ENCODE data around the gene GALR3. TPM values are rescaled to one million over a fixed set of nuclear protein-coding genes. Genes with fewer than 3 reads are reported as not detected.

Gene GALR3
- total RNA-seq, 1 donor from 2014 or later, result 0.17 TPM

DNA sequence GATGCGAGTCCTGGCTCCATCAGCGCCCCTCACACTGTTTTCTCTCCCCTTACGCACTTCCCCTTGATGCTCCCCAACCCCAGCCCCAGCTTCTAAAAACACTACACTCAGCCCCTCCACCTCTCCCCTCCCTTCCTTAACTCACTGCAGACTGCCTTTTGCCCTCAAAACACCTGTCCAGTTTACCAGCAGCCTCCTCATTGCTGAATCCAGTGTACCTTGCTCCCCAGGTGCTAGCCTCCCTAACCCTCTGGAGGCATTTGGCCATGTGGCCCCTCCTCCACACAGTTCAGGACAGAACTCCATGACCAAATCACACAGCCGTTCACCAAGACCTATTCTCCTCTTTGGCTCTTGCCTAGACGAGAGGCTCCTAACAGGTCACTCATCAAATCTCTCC lies 2.8 kb upstream of the GALR3 start:
- intact Hi-C loops (cut with micrococcal nuclease), result no loop called here

DNA sequence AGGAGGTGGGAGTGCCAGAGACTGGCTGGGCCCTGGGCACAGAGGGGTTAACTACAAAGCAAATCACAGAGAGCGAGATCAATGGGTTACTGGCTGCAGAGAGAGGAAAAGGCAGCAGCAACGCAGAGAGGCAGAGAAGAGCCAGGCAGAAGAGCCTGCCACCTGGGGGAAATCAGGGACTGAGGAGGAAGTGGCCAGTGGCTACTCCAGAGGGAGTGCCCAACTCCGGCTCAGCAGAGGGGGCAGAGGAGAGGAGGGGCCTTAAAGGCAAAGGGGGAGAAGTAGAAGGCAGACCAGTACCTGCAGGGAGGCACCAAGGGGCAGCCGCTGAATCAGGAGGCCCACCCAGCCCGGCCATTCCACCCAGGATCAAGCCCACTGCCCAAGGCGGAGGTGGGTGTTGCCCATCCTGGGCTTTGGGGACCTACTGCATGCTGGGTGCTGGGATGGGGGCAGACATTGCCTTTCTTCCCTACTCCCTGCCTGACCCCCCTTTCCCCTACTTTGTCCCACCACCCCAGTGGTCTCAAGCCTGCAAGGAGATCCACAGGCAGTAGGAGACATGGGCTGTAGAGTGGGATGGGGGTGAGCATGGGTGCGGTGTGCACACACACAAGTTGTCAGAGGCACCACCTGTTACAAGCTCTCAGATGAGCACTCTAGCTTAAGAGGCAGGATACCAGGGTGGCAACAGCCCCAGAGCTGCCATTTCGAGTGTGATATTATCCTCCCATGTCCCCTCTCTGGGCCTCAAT lies 926 bp upstream of the GALR3 start:
- intact Hi-C loops (cut with micrococcal nuclease), result no loop called here

DNA sequence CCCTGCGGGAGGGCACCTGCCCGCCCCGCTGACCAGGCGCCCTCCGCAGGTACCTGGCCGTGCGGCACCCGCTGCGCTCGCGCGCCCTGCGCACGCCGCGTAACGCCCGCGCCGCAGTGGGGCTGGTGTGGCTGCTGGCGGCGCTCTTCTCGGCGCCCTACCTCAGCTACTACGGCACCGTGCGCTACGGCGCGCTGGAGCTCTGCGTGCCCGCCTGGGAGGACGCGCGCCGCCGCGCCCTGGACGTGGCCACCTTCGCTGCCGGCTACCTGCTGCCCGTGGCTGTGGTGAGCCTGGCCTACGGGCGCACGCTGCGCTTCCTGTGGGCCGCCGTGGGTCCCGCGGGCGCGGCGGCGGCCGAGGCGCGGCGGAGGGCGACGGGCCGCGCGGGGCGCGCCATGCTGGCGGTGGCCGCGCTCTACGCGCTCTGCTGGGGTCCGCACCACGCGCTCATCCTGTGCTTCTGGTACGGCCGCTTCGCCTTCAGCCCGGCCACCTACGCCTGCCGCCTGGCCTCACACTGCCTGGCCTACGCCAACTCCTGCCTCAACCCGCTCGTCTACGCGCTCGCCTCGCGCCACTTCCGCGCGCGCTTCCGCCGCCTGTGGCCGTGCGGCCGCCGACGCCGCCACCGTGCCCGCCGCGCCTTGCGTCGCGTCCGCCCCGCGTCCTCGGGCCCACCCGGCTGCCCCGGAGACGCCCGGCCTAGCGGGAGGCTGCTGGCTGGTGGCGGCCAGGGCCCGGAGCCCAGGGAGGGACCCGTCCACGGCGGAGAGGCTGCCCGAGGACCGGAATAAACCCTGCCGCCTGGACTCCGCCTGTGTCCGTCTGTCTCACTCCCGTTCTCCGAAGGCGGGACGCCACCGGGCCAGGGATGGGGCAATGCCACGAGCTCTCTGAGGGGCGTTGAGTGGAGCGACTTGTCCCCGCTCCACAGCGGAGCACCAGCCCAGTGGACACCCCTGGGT lies 1.8 kb downstream of the GALR3 start:
- intact Hi-C loops (cut with micrococcal nuclease), result no loop called here

DNA sequence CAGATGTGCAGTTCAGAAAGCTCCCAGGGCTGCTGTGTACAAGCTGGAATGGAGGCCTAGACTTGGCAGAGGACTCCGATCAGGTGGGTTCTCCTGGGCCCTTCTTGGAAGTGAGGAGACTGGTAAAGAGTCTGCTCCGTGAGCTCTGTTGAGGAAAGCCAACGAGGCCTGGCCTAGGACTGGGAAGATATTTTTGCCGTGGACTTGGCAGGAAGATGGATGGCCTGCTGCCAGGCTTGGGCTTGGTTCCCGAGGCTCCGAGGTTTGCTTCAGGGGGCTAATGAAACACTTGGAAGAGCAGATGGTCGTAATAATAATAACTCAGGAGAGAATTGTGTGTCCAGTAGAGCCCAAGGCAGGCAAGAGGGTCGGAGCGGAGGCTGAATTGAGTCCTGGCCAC lies 3.9 kb downstream of the GALR3 start:
- intact Hi-C loops (cut with micrococcal nuclease), result no loop called here

DNA sequence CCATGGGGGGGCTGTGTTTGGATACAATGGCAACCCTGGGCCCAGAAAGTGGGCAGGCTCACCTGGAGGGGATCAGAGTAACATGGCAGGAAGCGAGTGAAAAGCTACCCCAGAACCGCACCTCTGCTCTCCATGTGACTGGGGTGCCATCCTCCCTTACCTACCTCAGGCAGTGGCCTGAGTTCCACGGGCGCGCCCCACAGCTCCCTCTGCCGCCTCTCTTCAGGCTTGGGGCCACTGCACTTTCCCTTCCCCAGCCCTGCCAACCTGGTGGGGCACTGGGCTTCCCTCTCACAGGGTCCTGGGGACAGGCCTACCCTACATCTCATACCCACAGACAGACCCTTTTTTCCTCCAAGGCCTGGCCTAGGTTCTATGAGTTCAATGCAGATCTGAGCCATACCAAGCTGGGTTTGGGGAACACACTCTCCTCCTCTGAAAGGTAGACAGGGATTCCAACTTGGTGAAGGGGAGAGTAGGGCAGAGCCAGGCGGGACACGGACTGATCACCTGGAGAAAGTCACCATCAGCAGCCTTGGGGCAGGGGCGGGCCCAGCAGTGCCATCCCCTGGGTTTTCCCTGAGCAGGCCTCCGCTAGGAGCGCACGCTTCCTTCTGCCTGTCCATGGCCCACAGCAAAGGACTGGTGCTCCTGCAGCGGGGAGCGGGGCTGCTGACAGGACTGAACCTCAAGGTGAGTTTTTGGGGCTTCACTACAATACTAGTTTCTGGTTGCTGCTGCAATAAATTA lies 7.1 kb downstream of the GALR3 start:
- intact Hi-C loops (cut with micrococcal nuclease), result no loop called here

DNA sequence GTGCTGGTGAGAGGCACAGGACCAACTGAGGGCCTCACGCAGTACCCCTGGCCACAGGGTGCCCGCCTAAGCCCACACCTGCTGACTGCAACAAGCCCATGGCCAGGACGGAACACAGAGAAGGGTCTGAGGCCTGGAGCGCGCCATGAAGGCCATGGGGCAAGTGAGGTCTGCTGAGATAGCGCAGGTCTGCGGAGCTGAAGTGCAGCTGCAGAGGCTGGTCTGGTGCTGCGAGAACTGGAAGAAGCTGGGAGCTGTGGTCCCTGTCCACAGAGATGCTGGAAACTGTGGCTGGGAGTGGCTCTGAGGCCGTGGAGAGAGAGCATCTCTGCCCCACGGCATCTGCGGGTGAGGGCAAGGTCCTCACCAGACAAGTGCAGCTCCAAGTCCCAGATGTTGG lies 8.3 kb downstream of the GALR3 start:
- intact Hi-C loops (cut with micrococcal nuclease), result no loop called here

DNA sequence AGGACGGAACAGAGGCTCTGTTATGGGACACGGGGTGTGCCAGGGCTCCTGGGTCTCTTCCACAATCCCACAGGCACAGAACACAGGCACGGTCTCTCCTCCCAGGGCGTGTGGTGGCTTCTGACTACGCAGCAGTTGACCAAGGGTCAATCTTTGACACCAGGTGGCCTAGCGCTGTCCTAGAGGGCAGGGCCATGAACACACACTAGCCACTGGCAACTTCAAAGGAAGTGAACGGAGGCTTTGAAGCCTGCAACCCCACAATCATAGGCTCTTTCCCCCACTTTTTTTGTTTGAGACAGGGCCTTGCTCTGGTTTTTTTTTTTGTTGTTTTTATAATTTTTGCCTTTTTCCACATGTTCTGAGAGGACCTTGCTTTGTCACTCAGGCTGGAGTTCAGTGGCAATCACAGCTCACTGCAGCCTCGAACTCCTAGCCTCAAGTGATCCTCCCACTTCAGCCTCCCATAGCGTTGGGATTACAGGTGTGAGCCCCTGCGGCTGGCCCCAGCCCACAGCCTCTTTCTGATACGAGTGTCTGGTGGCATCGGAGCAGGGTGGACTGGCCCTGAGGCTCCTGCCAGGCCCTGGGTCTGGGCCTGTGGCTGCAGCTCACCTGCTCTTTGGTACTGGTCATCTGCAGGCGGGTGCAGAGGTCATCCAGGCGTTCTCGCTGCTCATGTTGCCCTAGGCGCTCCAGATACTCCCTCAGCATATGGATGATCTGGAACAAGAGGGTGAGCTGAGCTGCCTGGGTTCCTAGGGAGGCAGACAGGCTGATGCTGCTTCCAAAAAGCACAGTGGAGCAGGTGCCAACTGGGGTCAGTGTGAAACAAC lies 9.1 kb downstream of the GALR3 start:
- intact Hi-C loops (cut with micrococcal nuclease), result no loop called here

DNA sequence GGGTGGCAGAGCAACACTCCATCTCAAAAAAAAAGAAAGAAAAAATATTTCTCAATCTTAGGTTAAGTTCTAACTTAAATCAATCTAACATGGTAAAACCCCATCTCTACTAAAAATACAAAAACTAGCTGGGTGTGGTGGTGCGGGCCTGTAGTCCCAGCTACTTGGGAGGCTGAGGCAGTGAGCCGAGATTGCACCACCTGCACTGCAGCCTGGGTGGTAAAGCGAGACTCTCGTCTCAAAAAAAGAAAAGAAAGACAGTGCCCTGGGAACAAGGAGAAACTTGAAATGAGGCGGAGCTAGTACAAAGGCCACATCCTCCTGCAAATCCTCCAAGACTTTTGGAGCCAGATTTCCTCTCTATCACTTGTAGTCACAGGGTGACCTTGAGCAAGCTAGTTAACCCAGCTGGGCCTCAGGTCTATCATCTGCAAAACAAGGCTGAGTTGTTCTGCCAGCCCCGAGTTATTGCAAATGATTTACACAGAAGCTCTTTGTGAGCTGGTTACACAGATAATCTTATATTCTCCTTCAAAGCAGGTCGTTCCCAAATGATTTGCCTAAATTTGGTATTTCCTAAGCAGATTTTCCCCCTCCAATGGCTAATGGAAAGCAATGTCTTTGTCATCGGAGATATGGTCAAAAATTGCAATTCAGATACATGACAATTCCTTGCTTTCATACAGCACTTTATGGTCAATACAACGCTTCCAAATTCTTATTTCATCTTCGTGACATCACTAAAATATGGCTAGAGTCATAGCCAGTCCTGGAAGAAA lies 19.0 kb downstream of the GALR3 start:
- intact Hi-C loops (cut with micrococcal nuclease), result no loop called here

DNA sequence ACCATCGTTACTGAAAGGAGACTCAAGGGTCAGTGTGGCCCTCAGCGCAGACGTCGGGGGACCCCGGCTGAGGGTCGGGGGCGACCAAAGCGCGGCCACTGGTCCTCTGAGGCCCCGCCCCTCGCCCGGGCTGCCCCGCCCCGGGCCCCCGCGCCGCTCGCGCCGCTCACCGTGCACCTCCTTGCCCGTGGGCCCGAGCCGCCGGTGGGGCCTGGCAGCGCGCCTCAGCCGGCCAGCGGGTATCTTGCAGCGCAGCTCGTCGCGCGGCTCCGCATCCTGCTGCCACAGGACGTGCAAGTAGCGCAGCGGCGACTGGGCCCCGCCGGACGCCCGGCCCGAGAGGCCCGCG lies 20.5 kb downstream of the GALR3 start:
- intact Hi-C loops (cut with micrococcal nuclease), result loop anchor here (1.0 to 2.0 kb wide), 6 partner anchors 36 to 663 kb away; partner anchors contain the start of genes C22orf23, DDX17, GCAT and GGA1

DNA sequence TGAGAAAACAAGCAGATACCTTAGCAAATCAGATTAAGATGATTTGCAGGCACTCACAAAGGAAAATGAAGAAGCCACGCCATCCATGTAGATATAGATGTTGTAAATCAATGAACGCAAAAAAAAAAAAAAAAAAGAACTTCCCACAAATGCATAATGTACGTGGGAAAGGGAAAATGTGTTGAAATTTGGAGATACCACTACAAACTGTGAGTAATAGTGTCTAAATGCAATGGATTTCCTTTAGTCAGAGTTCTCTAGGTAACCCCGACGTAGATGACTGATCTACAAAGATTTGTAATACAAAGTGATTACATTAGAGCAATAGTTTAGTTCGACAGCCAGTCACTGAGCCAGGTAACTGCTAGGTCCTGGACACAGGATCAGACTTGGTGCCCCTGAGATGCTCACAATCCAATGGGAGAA lies 21.7 kb downstream of the GALR3 start:
- intact Hi-C loops (cut with micrococcal nuclease), result loop anchor here (1.0 to 2.0 kb wide), 6 partner anchors 38 to 661 kb away; partner anchors contain the start of genes C22orf23, DDX17, GCAT and GGA1

DNA sequence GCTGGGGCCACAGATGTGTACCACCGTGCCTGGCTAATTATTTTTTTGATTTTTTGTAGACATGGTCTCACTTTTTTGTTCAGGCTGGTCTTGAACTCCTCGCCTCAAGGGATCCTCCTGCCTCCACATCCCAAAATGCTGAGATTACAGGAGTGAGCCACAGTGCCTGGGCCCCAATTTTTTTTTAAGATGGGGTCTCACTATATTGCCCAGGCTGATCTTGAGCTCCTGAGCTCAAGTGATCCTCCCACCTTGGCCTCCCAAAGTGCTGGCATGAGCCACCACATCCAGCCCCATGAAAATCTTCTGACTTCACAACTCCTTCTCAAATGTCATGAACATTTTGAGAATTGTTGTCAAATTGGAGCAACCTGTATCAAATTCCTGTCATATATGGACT lies 23.3 kb downstream of the GALR3 start:
- intact Hi-C loops (cut with micrococcal nuclease), result no loop called here

DNA sequence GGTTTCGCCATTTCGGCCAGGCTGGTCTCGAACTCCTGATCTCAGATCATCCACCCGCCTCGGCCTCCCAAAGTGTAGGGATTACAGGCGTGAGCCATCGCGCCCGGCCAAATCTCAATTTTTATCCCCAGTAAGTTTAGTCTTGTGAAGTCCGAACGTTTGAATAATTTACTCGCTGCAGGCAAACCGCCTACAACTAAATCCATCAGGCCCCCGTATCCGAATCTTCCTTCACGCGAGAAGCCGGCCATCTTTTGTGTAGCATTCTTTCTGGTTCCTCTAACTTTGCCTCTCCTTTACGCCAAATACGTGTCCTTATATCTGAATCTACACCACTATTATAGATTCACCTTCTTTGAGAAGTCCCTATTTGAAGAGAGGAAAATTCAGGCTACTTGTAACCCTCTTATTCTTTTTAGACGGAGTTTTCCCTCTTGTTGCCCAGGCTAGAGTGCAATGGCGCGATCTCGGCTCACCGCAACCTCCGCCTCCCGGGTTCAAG lies 25.5 kb downstream of the GALR3 start:
- intact Hi-C loops (cut with micrococcal nuclease), result loop anchor here (1.0 to 2.0 kb wide), 7 partner anchors 15 to 1320 kb away; partner anchors contain the start of genes C22orf23, EIF3D, GGA1 and POLR2F

DNA sequence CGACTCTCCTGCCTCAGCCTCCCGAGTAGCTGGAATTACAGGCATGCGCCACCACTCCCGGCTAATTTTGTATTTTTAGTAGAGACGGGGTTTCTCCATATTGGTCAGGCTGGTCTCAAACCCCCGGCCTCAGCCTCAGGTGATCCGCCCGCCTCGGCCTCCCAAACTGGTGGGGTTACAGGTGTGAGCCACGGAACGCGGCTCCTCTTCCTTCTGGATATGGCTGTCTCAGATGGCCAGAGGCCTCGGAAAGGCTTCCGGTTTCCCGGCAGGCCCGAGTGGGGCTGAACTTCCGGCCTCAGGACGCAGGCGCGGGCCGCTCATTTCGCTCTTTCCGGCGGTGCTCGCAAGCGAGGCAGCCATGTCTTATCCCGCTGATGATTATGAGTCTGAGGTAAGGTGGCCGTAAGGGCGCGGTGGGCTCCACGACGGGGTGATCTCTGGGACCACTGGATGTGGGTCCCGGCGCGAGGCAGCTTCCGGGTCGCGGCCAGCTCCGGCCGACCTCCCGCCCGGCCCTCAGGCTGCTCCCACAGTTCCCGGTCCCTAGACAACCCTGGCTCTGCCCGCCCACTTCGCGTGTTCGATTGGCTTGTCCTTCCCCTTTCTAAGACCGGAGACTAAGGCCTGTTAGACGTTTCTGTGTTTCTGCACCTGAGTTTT lies 26.0 kb downstream of the GALR3 start, which contains the start of gene EIF3L:
EIF3L (plus strand) TSS at position 331 of the 663 bp plus-strand sequence; CDS start at position 362, 31 bp downstream.
- intact Hi-C loops (cut with micrococcal nuclease), result loop anchor here (1.0 to 2.0 kb wide), 7 partner anchors 14 to 1320 kb away; partner anchors contain the start of genes C22orf23, EIF3D, GGA1 and POLR2F

DNA sequence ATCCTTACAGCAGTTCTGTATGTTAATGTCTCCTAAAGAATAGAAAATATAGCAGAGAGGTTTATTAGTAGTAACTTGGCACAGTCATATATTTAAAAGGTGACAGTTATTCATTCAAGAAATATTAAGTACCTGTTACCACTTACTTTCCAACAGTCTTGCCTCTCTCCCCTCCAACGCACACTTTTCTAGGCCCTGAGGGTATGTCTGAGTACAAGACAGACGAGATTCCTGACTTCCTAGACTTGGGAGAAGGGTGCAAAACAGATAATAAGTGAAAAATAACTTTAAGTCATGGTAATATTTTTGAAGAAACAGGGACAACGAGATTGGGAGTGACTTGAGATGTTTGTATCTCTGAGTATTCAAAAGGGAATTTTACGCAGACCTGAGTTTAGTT lies 27.6 kb downstream of the GALR3 start:
- intact Hi-C loops (cut with micrococcal nuclease), result no loop called here

DNA sequence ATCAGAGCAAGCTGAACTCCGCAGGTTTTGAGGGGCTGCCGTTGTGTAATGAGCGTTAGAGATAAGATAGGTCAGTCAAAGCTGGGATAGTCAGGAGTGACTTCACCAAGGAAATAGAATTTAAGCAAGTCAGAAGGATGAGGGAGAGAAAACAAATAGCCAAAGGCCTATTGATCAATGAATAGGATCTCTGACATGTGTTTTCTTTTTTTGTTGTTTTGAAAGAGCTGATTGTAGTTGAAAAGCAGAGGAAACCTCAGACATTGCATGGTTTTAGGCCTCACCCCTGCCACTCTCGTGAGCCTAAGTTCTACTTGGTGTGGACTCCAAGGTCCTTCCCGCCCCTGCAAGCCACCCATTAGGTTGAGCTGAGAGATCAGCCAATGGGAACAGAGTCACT lies 29.2 kb downstream of the GALR3 start:
- intact Hi-C loops (cut with micrococcal nuclease), result no loop called here

DNA sequence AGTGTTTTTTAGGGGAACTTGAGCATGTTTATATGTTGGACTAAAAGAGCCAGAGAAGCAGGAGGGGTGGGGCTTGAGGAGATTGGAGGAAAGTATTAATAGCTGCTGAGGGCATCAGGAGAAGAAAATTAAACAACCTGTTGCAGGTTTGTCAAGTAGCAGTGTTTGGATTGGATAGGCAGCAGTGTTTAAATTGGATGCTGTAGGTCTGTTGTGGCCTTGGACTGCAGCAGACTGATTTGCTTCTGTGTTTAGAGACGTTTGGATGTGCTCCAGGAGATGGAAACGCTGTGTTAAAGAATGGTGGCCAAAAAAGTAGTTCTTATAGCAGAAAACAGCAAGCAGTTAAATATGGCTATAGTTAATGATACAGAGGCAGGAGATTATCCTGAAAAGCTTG lies 31.8 kb downstream of the GALR3 start:
- intact Hi-C loops (cut with micrococcal nuclease), result no loop called here

DNA sequence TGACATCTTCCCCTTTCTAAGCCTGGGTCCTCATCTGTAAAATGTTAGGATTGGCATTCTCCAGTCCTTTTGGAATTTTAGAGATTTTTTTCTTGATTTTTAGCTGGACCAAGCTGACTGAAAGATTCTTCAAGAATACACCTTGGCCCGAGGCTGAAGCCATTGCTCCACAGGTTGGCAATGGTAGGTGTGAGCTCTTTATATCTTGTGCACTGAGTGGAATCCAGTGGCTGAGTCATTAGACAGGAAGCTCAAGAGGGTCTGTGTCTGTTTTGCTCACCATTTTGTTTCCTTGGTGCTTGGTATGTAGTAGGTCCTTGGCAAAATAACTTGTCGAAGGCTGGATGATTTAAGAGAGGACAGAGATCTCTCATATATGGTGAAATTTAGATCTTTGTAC lies 32.3 kb downstream of the GALR3 start:
- intact Hi-C loops (cut with micrococcal nuclease), result no loop called here

DNA sequence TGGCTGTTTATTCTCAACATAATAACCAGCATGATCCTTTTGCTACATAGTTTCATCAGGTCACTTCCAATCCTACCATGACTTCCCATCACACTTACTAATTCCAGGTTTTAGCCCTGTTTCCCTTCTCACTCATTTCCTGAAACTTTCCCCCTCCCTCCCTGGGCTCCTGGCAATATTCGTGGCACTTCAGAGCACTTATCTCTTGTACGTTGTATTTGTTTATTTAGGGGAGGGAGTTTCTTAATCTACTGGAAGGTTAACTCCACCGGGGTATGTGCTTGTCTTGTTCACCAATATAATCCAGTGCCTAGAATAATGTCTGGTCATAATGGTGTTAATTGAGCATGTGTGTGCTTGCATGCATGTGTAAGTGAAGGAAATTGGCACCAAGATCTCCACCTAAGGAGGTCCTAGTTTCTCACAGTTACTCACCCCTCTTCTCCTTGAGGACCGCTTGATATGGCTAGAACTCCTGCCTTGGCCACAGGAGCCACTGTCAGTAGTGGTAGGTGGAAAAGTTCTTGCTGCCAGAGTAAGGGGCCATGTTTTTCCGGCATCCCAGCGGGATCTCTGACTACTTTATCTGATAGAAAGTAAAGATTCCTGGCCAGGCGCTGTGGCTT lies 37.7 kb downstream of the GALR3 start:
- intact Hi-C loops (cut with micrococcal nuclease), result loop anchor here (5.0 kb wide), 1 partner anchor 324 kb away; no protein-coding TSS in a partner anchor
